ENCODE results near the gene SPDYC. TPM values are rescaled to one million over a fixed set of nuclear protein-coding genes. Genes with fewer than 3 reads are reported as not detected.

SPDYC gene
- total and polyA plus RNA-seq, 2 of the 13 experiments (the other 11 are each of a cell fraction or from before 2014, with no cell fraction given): 0.15 to 0.33 TPM

- TF ChIP-seq TBL1XR1 (IDR thresholded peaks at IDR 0.05; ENCODE audit: borderline replicate concordance, low read length, partially characterized antibody) (no peak), KDM1A (CRISPR knock-in tag; IDR thresholded peaks at IDR 0.05) (no peak), SATB2 (CRISPR knock-in tag; IDR thresholded peaks at IDR 0.05) (no peak), GZF1 (CRISPR knock-in tag; IDR thresholded peaks at IDR 0.05) (no peak), ZNF614 (CRISPR knock-in tag; IDR thresholded peaks at IDR 0.05; ENCODE audit: borderline replicate concordance) (0 out of 2 replicates have a peak, but pooled peaks have one; percentile 19), THAP8 (CRISPR knock-in tag; IDR thresholded peaks at IDR 0.05; ENCODE audit: borderline replicate concordance) (no peak), KLF15 (CRISPR knock-in tag; IDR thresholded peaks at IDR 0.05; ENCODE audit: borderline replicate concordance) (no peak), ZNF232 (CRISPR knock-in tag; IDR thresholded peaks at IDR 0.05; ENCODE audit: borderline replicate concordance) (no peak), ZEB1 (IDR thresholded peaks at IDR 0.05; ENCODE audit: insufficient replicate concordance, low read depth) (peak; percentile 62), LCORL (IDR thresholded peaks at IDR 0.05) (no peak), LCORL (CRISPR knock-in tag; IDR thresholded peaks at IDR 0.05) (peak; percentile 77), TSC22D2 (CRISPR knock-in tag; IDR thresholded peaks at IDR 0.05; ENCODE audit: borderline replicate concordance) (no peak), ZNF331 (CRISPR knock-in tag; IDR thresholded peaks at IDR 0.05) (peak; percentile 78), ZSCAN29 (CRISPR knock-in tag; conservative IDR thresholded peaks at IDR 0.05) (no peak), ETV6 (CRISPR knock-in tag; conservative IDR thresholded peaks at IDR 0.05) (0 out of 2 replicates have a peak, but pooled peaks have one; percentile 40), TEAD3 (CRISPR knock-in tag; optimal IDR thresholded peaks at IDR 0.05; ENCODE audit: borderline replicate concordance) (peak; percentile 33), STAT6 (CRISPR knock-in tag; IDR thresholded peaks at IDR 0.05; ENCODE audit: borderline replicate concordance) (no peak), TOE1 (CRISPR knock-in tag; IDR thresholded peaks at IDR 0.05) (no peak), ZNF180 (CRISPR knock-in tag; IDR thresholded peaks at IDR 0.05; ENCODE audit: borderline replicate concordance, low read depth) (no peak), ISX (CRISPR knock-in tag; conservative IDR thresholded peaks at IDR 0.05) (no peak), MXD4 (CRISPR knock-in tag; IDR thresholded peaks at IDR 0.05) (no peak), ELF3 (CRISPR knock-in tag; IDR thresholded peaks at IDR 0.05) (peak; percentile 87), ZFP82 (CRISPR knock-in tag; IDR thresholded peaks at IDR 0.05; ENCODE audit: borderline replicate concordance) (no peak), FOXK1 (CRISPR knock-in tag; IDR thresholded peaks at IDR 0.05; ENCODE audit: borderline replicate concordance, low read depth) (peak; percentile 49; the same call in 1 of the 2 replicates), ZNF816 (CRISPR knock-in tag; IDR thresholded peaks at IDR 0.05; ENCODE audit: borderline replicate concordance) (peak; percentile 42; the same call in 1 of the 2 replicates), ZNF850 (CRISPR knock-in tag; conservative IDR thresholded peaks at IDR 0.05) (no peak), MXD1 (CRISPR knock-in tag; IDR thresholded peaks at IDR 0.05) (0 out of 2 replicates have a peak, but pooled peaks have one; percentile 13), THYN1 (CRISPR knock-in tag; IDR thresholded peaks at IDR 0.05; ENCODE audit: borderline replicate concordance, low read depth) (no peak)
These were observed 4.4 kb upstream of the SPDYC start (continued) for GRCh38 chr11:65165410-65166317.

Data from HepG2 (cell line).